PC-9 (cell line): ENCODE results near the gene KRTAP2-1. TPM values are rescaled to one million over a fixed set of nuclear protein-coding genes. Genes with fewer than 3 reads are reported as not detected.
"Not testable (repeated sequence)": the region's sequence is repeated elsewhere in the genome, so short reads cannot be mapped to it uniquely, and the experiment has no call there.

ENCODE experiments used
- BruUV-seq: library from RNA; stranded (reverse); fragments of 400-500 nt; replicated peaks from 2 replicates; lab custom pipeline; 2021; lab: Mats Ljungman, UMichigan
- CTCF ChIA-PET: fragments of 300-600 bp; sonication (Branson Sonifier 250); formaldehyde crosslinking; loops from one replicate; lab custom pipeline; 2022; ENCODE audit warnings: antibody characterized with exemption; lab: Charles Lee
- POLR2A ChIA-PET: fragments of 300-600 bp; sonication (Branson Sonifier 250); formaldehyde crosslinking; loops from one replicate; lab custom pipeline; 2022; ENCODE audit warnings: antibody characterized with exemption; ENCODE audit not compliant: unreplicated experiment; lab: Charles Lee
- DNase-seq, 2 experiments: peaks; one replicate each; pipeline versions ENCODE4 v3.0.0 to v3.0.0-alpha.2; 2015 to 2022; ENCODE audit warnings: mixed read lengths in 1 of 2
- H2AFZ ChIP-seq: fragments of 200-600 bp; sonication (generic); 2 replicates; pipeline ENCODE4 v1.8.1; 2017; ENCODE audit warnings: antibody characterized with exemption
- H3F3A ChIP-seq: fragments of 200-600 bp; sonication (generic); 2 replicates; pipeline ENCODE4 v1.8.1; 2017; ENCODE audit warnings: antibody characterized with exemption, mild to moderate bottlenecking, low read depth; ENCODE audit not compliant: insufficient read depth
- H3K27ac ChIP-seq: fragments of 200-600 bp; sonication (generic); 2 replicates; pipeline ENCODE4 v1.6.1; 2016; ENCODE audit warnings: mixed run types
- H3K27me3 ChIP-seq: fragments of 200-600 bp; sonication (generic); 2 replicates; pipeline ENCODE4 v1.6.1; 2016; ENCODE audit warnings: low read depth, mixed run types; ENCODE audit not compliant: insufficient read depth
- H3K36me3 ChIP-seq: fragments of 200-600 bp; sonication (generic); 2 replicates; pipeline ENCODE4 v1.6.1; 2016; ENCODE audit warnings: low read depth, mixed run types
- H3K4me1 ChIP-seq: fragments of 200-600 bp; sonication (generic); replicated peaks from 2 replicates; pipeline ENCODE4 v1.6.1; 2016; ENCODE audit warnings: mixed run types; ENCODE audit not compliant: insufficient read depth
- H3K4me2 ChIP-seq: fragments of 200-600 bp; sonication (generic); 2 replicates; pipeline ENCODE4 v1.6.1; 2017; ENCODE audit warnings: mixed run types
- H3K4me3 ChIP-seq: fragments of 200-600 bp; sonication (generic); 2 replicates; pipeline ENCODE4 v1.6.1; 2016; ENCODE audit warnings: mixed run types
- H3K79me2 ChIP-seq: fragments of 200-600 bp; sonication (generic); 2 replicates; pipeline ENCODE4 v1.6.1; 2017; ENCODE audit warnings: low read depth, mixed run types
- H3K9me2 ChIP-seq: fragments of 200-600 bp; sonication (generic); 2 replicates; pipeline ENCODE4 v1.8.1; 2017; ENCODE audit warnings: mild to moderate bottlenecking; ENCODE audit not compliant: insufficient read depth
- H3K9me3 ChIP-seq: fragments of 200-600 bp; sonication (generic); 2 replicates; pipeline ENCODE4 v1.8.1; 2016; ENCODE audit warnings: low read depth; ENCODE audit not compliant: insufficient read depth
- H4K20me1 ChIP-seq: fragments of 200-600 bp; sonication (generic); 2 replicates; pipeline ENCODE4 v1.8.1; 2017; ENCODE audit not compliant: insufficient read depth
- EZH2 ChIP-seq: fragments of 200-600 bp; sonication (generic); IDR thresholded peaks from 2 replicates; pipeline ENCODE4 v1.8.0; 2017; ENCODE audit warnings: antibody characterized with exemption, low read depth
- intact Hi-C: fragments of 100-400 bp; cut with micrococcal nuclease; formaldehyde crosslinking; loops from one replicate; pipeline ENCODE4 v1.10.0; 2022; ENCODE audit not compliant: unreplicated experiment
- total RNA-seq: library from RNA; stranded (reverse); gene quantifications from 2 replicates; pipeline ENCODE4 v1.2.3, GENCODE V29; 2021
- TF ChIP-seq, protein P1 (sequence below): fragments of 200-600 bp; sonication (generic); conservative IDR thresholded peaks from 2 replicates; pipeline ENCODE4 v1.6.1; 2017; ENCODE audit warnings: mixed run types, antibody characterized with exemption, mild to moderate bottlenecking, moderate library complexity

KRTAP2-1 gene
- total RNA-seq, 1 experiment from 2014 or later = not detected

DNA sequence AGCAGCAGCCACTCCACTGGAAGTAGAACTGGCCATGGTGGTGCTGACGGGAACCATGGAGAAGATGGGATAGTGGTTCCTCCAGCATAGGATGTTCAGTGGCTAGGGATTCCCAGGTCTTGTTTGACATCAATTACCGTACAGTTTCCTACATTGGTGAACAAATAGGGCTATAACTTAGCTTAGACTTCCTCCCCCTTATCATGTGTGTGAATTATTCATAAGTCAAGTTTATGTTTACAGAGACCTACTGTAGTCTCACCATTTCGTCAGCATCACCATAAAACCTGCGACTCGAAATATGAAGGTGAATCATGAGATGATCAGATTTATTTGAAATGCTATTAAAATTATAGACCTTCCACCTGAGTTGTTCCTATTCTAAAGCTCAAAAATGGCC, 11.6 kb upstream of the KRTAP2-1 start:
- TF ChIP-seq EZH2 = no peak
- TF ChIP-seq, protein P1, sequence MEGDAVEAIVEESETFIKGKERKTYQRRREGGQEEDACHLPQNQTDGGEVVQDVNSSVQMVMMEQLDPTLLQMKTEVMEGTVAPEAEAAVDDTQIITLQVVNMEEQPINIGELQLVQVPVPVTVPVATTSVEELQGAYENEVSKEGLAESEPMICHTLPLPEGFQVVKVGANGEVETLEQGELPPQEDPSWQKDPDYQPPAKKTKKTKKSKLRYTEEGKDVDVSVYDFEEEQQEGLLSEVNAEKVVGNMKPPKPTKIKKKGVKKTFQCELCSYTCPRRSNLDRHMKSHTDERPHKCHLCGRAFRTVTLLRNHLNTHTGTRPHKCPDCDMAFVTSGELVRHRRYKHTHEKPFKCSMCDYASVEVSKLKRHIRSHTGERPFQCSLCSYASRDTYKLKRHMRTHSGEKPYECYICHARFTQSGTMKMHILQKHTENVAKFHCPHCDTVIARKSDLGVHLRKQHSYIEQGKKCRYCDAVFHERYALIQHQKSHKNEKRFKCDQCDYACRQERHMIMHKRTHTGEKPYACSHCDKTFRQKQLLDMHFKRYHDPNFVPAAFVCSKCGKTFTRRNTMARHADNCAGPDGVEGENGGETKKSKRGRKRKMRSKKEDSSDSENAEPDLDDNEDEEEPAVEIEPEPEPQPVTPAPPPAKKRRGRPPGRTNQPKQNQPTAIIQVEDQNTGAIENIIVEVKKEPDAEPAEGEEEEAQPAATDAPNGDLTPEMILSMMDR = no peak
- Histone ChIP-seq H3K4me2 (peak overlapping the region; percentile 43), H3K27ac (peak overlapping the region; percentile 88), H2AFZ (no peak overlapping the region), H3K27me3 (no peaks in the 10 kb centered on the region), H3K9me3 (no peaks in the 10 kb centered on the region; the same call in 1 of the 2 replicates), H3K4me1 (peaks cover 43% of the 10 kb centered on the region), H3K79me2 (no peaks in the 10 kb centered on the region), H3K36me3 (0 out of 2 replicates have a peak, but pooled peaks cover 5% of the 10 kb centered on the region), H4K20me1 (no peaks in the 10 kb centered on the region), H3K4me3 (no peak overlapping the region), H3K9me2 (no peaks in the 10 kb centered on the region), H3F3A (peaks cover 26% of the 10 kb centered on the region)
- DNase-seq = peak in 1 of 2 experiments; percentile 72
- intact Hi-C loops = no loop called here
- ChIA-PET POLR2A (interaction anchor here (0.6 kb wide), 4 partner anchors 156 to 594 kb away, joined by 3 to 7 read pairs (median 6); partner anchors contain the start of gene KRT19), CTCF (no interaction called here)
- BruUV-seq = no TSS peak

DNA sequence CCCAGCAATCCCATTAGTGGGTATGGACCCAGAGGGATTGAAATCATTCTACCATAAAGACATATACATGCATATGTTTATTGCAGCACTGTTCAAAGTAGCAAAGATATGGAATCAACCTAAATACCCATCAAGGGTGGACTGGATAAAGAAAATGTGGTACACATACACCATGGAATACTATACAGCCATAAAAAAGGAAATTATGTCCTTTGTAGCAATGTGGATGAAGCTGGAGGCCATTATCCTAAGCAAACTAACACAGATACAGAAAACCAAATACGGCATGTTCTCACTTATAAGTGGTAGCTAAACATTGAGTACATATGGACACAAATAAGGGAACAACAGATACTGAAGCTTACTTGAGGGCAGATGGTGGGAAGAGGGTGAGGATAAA, 10.4 kb upstream of the KRTAP2-1 start:
- Histone ChIP-seq H3K79me2 (no peaks in the 10 kb centered on the region), H2AFZ (no peak overlapping the region), H3K9me3 (peaks cover 9% of the 10 kb centered on the region; the same call in 1 of the 2 replicates), H4K20me1 (no peaks in the 10 kb centered on the region), H3K36me3 (0 out of 2 replicates have a peak, but pooled peaks cover 5% of the 10 kb centered on the region), H3K27me3 (no peaks in the 10 kb centered on the region), H3K4me3 (no peak overlapping the region), H3K4me2 (no peak overlapping the region), H3K9me2 (no peaks in the 10 kb centered on the region), H3F3A (peaks cover 26% of the 10 kb centered on the region), H3K27ac (no peak overlapping the region), H3K4me1 (peaks cover 42% of the 10 kb centered on the region)
- ChIA-PET CTCF (interaction anchor here (0.6 kb wide), 1 partner anchor 97 kb away, joined by 4 read pairs; no protein-coding TSS in a partner anchor), POLR2A (no interaction called here)
- DNase-seq = no peak
- TF ChIP-seq, protein P1 = no peak
- TF ChIP-seq EZH2 = no peak
- intact Hi-C loops = no loop called here
- BruUV-seq = no TSS peak

DNA sequence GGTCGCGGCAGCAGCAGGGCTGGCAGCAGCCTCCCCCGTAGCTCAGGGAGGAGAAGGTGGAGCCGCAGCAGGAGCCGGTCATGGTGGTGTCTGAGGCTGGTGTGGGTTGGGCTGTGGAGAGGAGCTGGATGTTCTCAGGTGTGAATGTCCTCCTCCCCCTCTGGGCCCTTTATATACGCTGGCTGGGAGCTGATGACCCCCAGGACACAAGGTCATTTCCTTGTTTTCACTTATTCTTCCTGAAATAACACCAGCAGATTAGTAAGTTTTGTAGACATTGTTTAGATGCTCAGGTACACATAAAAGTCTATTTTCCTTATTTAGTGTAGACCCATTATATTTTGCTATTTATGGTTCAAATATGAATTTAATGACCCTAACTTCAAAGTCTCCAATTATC, 8.0 kb upstream of the KRTAP2-1 start, which contains the start of gene KRTAP2-2:
KRTAP2-2 (minus strand) TSS at position 101 of the 400 bp plus-strand sequence; CDS start at position 82, 19 bp downstream.
- H3K4me3 ChIP-seq, H2AFZ ChIP-seq, BruUV-seq, H3K4me2 ChIP-seq, DNase-seq, H3K79me2 ChIP-seq, H3K9me3 ChIP-seq, H3K27me3 ChIP-seq, intact Hi-C loops, H3K27ac ChIP-seq, H4K20me1 ChIP-seq, H3K9me2 ChIP-seq, POLR2A ChIA-PET, CTCF ChIA-PET, H3K36me3 ChIP-seq: not testable (repeated sequence)
- H3F3A ChIP-seq = peaks cover 18% of the 10 kb centered on the region
- H3K4me1 ChIP-seq = peaks cover 24% of the 10 kb centered on the region

DNA sequence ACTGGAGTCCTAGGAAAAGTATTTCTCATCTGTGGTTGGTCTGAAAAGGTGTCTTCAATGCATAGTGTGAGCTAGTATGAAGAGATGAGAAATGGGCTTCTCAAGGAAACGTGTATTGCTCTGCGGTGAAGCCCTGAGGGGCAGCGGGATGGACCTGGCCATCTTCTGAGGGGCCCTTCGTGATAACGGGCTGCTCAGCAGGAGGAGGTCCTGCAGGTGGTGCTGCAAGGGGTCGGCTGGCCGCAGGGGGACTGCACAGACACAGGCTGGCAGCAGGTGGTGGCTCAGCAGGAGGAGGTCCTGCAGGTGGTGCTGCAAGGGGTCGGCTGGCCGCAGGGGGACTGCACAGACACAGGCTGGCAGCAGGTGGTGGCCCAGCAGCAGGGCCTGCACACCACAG, 7.4 kb upstream of the KRTAP2-1 start:
- H3K4me3 ChIP-seq, CTCF ChIA-PET, BruUV-seq: not testable (repeated sequence)

More for the DNA sequence above, 7.4 kb upstream of the KRTAP2-1 start:
- H3K4me1 ChIP-seq = peaks cover 27% of the 10 kb centered on the region
- H3K9me2 ChIP-seq, H3K9me3 ChIP-seq, H3K79me2 ChIP-seq, H3K27ac ChIP-seq, H3K4me2 ChIP-seq, H2AFZ ChIP-seq, intact Hi-C loops, H3K27me3 ChIP-seq, H3K36me3 ChIP-seq, POLR2A ChIA-PET, H4K20me1 ChIP-seq, DNase-seq: not testable (repeated sequence)
- H3F3A ChIP-seq = peaks cover 21% of the 10 kb centered on the region
